Medulla oblongata (tissue), 1 donor: ENCODE results near the gene OPCML.

Source experiments
- DNase-seq: peaks from one replicate; pipeline ENCODE4 v3.0.0-alpha.2; 2015; ENCODE audit errors: extremely low spot score

The OPCML gene

DNA sequence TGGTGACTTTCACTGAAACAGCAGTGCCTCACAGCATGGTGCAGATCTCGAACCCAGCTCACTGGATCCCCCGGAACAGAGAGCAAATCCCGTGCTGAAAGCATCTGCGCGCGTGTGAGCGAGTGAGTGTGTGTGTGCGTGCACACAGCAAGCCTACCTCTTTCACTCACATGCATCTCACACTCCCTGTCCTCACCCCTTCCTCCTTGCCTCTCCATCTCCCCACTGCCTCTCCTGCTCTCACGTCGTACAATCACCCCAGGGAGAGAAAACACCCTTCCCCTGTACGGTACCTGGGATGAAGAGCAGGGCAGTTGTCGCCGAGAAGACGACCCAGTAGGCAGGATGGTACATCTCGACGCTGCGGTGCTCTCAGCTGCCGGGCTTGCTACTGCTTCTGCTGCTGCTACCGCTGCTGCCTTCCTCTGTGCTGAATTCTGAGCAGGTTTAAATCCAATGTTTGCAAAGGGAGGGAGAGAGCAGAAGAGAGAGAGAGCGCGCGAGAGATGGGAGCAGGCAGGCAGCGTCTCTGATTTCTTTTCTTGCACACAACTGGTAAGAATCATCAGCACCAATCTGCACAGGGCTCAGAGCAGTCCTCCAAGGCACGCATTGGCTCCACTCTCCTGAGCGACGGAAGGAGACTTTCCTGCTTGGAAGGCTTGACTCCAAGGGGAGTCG is at the start of gene OPCML:
TSS of gene OPCML (minus strand) at position 531 of the 681 bp plus-strand sequence.
- no peak for DNase-seq

DNA sequence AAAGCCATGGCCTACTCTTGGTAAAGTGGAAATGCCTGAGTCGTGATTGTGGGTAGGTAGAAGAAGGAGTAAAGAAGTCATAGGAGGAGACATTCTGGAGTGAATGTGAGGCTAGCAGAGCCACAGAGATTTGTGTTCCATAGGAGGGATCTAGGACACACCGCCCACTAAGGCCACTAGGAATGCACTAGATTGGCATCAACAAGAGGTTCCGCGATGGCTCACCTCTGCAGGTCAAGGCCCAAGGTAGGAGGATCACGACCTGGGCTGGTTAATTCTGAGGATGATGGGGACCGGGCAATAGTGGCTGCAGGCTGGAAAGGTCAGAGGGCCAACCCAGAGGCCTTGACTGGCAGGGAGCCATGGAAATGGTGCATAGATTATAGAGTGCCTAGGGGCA is 48.8 kb upstream of the OPCML start:
- no peak for DNase-seq

DNA sequence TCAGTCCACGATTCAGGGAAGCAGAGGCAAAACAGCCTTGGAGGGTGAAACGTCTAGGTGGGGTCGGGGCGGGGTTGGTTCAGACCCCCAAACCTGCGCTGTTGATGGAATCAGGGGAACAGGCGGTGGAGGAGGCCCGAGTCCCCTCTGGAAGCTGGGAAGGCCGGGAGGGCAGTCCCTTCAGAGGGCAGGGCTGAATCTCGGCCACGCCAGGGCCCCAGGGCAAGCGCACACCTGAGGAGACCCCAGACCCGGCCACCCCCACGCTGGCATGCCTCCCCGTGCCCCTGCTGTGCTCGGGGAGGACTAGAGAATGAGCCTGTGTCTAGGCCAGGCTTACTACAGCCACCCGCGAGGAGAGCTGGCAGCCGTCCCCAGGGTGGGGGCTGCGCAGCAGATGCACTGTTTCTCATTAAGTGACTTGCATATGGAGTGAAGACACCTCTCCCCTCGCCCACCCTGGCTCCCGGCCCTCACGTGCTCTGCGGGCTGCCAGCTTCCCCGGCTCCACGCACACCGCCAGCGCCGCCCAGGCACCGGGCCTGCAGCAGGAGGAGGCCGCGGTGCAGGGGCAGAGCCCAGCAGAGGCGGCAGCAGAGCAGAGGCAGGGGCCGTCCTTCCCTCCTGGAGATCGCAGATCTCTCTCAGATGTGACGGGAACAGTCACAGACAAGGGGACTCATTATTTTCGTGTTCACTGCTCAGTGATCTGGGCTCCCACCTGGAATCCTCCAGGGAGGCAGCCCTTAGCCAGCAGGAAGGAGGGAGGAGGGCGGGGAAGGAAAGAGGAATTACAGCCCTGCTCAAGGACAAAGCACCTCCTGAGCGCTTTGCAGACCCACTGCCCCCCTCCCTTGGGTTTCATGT is 47.1 kb upstream of the OPCML start:
- DNase-seq: no peak

DNA sequence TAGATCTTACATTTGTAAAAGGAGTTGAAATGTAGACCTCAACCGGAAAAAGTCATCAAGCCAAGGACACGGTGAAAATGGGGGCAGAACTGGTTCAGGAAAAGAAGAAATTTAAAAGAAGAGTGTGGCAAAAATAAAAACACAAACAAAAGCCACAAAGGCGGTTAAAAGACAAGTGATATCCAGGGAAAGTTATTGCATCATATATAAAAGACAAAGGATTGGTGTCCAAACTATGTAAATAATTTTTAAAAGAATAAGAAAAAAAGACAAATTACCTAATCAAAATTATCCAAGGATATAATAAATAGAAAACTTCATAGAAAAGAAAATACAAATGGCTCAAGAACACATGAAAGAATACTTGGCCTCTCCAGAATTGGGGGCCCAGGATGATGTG is 45.1 kb upstream of the OPCML start:
- DNase-seq: no peak

DNA sequence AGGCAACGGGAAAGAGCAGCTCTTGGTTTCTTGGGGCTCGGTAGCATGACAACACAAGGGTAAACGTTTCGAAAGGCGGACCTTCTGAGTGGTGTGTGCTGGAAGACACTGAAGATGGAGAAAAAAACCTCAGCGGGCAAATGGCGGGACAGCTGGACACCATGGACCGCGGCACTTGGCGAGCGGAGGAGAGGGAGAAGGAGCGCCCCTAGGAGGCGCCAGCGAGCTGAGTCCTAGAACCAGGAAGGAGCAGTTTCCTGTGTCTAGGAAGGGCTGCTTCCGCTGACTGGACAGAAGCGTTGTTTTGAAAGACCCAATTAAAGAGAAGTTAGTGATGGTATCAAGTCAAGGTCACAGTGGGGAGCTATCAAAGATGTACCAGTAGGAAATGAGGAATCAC is 44.0 kb upstream of the OPCML start:
- DNase-seq: no peak

DNA sequence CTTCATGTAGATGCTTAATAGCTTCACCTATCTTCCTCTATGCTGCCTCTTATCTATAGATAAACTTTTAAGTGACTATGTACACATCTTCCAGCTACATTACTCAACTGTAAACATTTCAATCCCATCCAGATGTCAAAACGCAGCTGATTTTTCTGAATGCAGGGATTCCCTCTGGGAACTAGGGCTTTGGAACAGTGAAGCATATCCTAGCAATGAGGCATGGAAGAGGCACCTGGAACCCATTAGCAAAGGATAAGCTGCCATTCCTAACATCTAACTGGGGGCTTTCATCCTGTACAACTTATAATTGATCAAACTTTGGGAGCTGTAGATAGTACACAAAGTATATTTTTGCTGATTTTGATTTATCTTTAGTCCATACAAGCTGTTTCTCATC is 40.8 kb upstream of the OPCML start:
- DNase-seq: no peak

DNA sequence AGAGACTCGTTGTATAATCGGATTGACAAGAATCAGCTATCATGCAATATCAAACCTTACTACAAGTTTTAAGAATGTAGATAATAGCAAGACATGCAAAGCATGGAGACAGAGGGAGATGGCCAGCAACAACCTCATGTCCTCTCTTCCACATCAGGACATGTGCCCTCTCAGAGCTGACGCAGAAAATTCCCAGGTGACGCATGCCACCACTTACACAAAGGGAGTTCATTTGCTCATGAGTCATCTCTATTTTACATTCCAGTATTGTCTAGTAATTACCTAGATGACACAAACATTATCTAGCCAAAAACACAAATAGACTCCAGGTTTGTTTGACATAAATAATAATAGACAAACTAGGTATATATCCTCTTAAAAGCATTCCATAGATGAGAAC is 38.1 kb upstream of the OPCML start:
- no peak for DNase-seq

DNA sequence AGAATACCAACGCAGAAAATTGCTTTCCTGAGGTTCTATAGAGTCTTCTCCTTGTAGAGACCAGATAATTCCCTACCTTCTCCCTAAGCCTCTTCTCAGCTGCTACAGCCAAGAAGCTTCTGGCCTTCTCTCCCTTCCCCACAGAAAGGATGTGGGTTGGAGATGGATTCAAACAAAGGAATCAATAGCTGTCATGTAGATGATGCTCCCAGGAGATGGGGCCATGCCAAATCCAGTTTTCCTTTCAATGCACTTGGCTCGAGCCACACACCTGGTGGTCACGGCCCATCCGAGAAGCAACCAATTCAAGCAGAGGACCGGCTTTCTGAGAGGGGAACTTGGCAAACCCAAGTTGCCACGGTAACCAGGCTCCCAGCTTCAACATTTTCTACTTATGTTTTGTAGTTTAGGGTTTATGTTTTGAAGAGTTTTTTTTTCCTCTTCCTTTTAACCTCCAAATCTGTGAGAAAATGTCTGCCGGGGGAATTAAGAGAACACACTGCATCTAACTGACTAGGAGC is 31.3 kb upstream of the OPCML start:
- no peak for DNase-seq

DNA sequence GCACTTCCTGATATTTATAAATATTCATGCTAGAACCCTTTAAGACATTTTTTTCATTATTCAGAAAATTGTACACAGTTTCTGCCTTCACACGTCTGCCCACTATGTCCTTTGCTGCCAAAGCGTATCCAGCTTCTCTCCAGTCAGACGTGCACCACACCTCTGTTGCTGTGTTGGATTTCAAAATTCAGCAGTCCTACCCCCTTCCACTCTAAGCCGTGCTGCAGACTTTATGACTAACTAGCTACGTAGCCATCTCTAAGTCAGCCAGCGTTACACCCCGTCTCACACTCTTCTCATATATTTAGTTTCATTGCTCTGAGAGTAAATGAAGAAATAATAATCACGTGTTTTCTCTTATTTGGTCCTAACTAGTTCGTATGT is 28.2 kb upstream of the OPCML start:
- DNase-seq: no peak

DNA sequence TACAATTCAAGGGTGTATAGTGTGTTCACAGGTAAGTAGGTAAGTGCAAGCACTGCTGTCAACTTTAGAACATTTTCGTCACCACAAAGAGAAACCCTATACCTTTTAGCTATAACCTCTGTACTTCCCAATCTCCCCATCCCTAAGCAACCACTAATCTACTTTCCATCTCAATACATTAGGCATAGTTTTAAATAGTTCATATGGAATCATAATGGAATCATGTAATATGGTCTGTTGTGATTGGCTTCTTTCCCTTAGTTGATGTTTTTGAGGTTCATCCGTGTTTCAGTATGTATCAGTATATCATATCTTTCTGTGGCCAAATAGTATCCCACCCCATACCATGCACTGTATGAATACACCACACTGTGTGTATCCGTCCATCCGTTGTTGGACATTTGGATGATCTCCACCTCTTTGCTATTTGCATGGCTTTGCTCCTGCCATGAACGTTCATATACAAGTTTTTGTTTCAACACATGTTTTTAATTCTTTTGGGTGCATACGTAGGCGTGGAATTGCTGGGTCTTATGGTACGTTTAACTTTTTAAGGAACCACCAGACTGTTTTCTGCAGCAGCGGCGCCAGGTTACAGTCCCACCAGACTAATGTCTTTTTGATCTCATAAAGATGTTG is 27.7 kb upstream of the OPCML start:
- no peak for DNase-seq

DNA sequence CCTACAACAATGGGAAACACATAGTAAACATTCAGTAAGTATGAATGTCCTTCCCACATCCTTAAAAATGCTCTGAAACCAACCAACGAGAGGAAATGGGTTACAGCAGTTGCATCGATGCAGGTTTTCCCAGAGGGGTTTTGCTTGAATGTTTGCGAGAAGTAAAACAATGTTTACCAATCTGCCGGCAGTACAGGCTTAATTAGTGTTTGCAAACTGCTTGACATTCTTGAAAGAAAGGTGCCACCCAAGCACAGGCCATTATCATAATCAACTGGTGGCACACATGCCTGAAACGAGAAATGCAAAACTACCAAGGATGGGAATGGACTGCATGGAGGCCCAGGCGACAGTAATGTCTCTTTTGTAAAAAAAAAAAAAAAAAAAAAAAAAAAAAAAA is 27.1 kb upstream of the OPCML start:
- DNase-seq: no peak

DNA sequence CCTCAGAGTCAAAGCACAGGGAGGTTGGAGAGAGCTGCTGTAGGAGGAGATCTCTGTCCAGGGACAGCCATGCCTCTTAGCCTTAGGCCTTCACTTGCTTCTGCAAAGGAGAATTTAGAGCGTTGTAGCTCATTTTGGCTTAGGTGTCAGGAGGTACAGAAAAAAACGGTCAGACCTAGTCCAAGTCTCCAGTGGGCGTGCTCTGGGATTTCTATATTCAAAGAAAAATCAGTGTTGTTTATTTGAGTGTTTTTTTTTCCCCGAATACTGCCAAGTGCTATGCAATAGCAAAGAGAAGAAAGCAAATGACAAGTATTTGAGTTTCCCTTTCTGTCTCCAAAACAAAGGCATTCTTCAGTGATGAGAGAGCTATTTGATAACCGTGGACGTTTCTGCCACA is 22.7 kb upstream of the OPCML start:
- no peak for DNase-seq

DNA sequence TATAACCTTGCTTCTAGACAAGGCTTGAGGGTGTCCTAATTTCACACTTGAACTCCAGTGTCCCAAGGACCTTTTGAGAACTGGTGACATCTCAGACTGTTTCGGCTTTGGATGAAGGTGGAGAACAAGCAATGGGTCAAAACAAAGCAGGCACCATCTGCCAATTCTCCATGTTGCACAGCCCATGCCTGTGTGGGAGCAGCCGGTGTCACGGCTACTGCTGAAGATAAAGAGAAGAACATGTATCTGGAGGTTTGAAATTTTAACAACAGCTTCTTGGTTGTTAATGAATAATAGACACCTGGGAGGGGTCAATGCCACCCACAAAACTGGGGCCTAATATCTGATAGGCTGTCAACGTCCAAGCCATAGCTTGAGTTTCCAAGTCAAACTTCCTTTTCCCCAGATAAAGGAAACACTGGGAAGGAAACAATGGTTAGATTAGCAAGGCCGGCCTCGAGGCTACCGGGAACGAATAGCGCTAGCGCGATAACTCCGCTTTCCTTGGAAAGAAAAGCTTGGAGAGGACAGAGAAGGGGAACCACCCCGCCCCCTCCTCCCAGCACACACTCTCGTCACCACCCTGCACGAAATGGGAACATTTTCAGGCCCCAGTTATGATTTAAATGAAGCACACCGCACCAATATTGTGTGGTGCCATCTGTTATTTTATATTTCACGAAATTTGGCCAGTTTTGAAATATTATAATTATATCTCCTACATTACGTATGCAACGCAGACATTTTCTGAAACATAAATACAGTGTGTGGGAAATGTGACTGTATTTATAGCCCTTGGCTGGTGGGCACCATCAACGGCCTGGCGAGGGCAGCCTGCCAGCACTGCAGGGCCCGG is 21.8 kb upstream of the OPCML start:
- no peak for DNase-seq

DNA sequence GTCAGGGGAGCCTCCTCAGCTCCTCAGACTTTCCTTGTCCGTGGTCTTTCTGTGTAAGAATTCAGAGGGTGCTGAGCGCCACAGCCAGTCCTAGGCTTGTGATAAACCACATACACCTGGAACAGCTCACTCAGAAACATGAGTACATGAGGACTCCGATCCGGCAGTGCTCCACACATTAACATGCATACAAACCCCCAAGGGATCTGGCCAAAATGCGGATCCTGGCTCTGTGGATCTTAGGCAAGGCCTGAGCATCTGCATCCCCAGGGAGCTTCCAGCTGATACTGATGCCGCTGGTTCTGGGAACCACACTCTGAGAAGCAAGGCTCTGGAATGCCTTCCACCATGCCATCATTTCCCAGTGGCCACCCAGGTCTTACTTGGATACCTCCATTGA is 20.6 kb upstream of the OPCML start:
- no peak for DNase-seq

DNA sequence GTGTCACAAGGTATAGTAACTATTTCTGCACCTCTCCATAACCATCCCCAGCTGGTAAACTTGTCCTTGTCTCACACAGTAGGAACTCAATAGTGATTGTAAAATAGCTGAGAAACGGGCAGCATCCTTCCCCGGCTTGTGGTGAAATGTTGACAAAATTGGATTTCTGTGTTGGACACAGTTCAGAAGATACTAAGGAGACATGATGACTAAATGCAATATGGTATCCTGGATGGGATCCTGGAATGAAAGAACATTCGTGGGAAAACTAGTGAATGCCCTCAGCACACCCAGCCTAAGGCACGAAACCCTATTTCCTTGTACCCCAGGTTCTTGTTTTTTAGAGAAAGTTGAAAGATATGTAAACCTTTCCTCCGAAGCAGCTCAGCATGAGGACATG is 18.8 kb upstream of the OPCML start:
- no peak for DNase-seq

DNA sequence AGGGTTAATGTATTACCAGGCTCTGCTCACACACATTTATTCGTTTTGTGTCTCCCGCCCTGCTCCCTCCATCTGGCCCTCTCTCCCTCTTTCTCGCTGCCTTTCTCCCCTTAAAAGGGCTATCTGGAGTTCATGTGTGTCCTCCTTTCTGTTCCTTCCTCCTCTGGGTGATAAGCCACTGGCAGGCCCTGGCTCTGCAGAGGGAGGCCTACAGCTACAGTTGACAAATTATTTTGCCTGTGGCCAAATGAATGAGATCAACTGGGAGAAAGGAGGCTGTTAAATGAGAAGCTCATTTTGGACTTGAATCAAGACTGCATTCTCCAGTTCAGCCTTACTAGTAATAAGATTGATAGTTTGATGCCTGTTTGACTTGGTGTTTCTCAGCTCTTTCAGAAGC is 17.5 kb upstream of the OPCML start:
- DNase-seq: no peak

DNA sequence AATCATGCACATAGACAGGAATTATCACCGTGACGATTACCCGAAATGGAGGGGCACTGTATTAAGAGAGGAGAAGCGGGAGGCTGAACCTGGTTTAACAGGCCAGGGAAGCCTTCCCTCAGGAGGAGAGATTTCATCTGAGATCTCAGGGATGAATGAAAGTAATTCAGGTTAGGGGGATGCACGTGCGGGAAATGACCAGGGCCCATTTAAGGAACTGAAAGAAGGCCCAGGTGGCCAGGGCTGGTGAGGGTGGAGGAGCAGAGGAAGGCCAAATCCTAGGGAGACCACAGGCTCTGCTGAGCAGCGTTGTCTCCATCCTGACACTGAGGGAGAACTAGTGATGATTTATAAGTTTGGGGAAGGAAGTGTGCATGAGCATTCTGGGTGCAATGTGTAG is 16.3 kb upstream of the OPCML start:
- no peak for DNase-seq

DNA sequence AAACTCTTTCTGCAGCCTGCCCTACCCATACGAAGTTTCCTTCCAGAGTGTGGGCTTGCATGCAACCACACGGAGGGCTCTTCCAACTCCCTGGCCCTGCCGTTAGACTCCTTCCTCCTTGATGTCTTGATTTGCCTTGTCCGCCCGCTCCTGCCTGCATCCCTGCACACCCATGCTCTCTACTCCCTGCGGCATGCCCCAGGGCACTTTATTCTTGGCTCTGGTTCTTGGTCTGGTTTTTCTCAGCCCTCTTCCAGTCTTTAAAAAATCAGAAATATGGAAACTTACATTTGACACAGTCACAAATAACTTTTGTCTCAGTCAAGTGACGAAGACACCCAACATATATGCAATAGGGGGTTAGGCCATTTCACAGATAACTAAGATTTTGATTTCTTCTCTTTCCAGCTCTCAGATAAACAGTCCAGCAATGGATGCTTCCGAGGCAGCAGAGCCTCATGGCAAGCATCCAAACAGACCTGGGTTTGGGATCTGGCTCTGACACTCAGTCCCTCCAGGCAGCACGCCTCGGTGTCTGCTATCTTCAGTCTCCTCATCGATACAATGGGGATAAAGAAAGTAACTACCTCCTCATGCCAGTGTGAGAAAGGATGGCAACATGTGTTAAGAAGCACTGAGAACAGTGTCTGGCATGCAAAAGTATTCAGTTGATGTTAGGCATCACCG is 15.7 kb upstream of the OPCML start:
- DNase-seq: no peak

DNA sequence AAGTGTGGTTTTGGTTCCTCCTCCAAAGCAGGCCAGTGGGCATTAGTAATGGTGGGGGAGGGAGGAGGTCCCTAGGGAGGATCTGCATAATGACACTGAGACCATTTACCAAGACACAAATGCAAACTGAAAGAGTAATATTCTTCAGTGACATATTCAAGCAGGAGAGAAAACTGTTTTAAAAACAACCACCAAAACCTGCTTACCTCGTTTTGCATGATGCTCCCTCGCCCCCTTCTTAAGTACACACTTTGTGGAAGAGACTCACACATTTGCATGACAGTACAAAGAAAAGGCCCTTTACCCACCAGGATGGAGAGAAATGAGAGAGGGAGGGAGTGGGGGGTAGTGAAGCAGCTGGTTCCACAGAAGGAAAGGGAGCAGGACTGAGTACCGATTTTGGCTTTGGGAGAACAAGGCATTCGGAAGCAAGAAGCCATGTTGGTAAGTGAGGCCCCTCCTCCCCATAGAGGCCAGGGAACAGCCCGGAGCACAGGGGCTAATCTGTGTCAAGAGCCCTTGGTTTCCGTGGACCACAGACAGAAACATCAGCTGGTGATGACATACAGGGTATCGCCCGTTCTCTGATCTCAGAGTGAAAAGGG is 13.0 kb upstream of the OPCML start:
- no peak for DNase-seq

DNA sequence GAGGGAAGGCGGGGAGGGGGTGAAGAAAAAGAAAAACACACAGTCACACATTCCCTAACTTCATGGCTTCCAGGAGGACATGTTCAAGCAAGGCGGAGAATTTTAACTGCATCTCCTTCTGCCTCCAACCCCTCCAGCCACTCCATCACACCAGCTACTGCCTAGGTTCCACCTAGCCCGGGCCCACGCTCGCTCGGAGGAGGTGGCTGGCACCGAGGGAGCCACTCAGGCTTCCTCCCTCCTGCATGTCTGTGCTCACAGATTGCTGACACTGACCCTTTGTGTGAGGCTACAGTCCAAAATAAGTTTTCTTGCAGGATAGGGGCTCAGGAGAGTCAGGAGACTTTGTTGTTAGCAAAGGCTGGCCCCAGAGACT is 9.4 kb upstream of the OPCML start:
- no peak for DNase-seq
